ENCODE results near the gene CDH13. TPM values are rescaled to one million over a fixed set of nuclear protein-coding genes. Genes with fewer than 3 reads are reported as not detected.

The CDH13 gene
- total RNA-seq, 2 donors from 2014 or later = not detected

DNA sequence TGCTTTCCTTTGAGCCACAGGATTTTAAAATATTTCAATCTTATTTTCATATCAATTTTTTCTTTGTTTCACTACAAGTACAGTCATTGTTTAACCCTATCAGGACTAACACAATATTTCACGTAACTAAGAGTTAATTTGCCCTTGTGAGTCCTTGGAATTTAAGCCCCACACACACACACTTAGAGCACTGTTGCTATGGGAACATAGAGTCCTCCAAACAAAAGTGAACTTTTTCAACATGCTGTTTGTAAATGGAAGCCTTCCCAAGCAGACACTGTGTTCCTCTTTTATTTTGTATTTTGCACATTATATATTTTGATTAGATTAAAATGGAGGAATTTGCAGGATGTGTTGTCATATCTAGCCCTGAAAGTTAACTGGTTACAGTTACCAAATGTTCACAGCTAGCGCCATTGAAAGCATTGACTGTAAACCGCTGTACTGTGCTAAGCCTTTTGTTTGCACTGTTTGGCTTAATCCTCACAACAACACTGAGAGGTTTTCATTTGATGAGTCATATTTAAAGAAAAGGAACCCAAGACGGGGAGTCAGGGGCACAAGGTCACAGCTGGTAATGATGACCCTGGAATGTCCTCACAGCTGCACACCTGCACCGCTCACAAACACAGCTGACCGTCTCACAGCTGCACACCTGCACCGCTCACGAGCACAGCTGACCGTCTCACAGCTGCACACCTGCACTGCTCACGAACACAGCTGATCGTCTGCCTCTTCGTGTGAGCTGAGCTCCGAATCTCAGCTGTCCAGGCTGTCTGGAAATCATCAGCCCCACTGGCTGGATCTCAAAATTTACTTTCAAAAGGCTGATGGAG lies 1187.3 kb downstream of the CDH13 start:
- Mint-ChIP-seq H3K4me3 (no peak overlapping the region), H3K4me1 (ENCODE audit: low read depth) (peaks cover 27% of the 10 kb centered on the region), H3K9me3 (no peaks in the 10 kb centered on the region), H3K36me3 (ENCODE audit: insufficient read depth in 2 of 2) (peaks cover 0 to 1% of the 10 kb centered on the region in 2 donors), H3K27me3 (ENCODE audit: low read depth) (no peaks in the 10 kb centered on the region), H3K27ac (no peak overlapping the region)
- DNase-seq (no peak), ATAC-seq (replicated peaks in 1 of 2) (no peak)

GRCh38 chr16:83814659-83814985 lies 1187.9 kb downstream of the CDH13 start:
- Mint-ChIP-seq H3K4me3 (no peak overlapping the region), H3K27ac (no peak overlapping the region), H3K27me3 (ENCODE audit: low read depth) (no peaks in the 10 kb centered on the region), H3K36me3 (ENCODE audit: insufficient read depth in 2 of 2) (no peaks in the 10 kb centered on the region), H3K4me1 (ENCODE audit: low read depth) (peaks cover 21% of the 10 kb centered on the region), H3K9me3 (no peaks in the 10 kb centered on the region)
- DNase-seq (no peak), ATAC-seq (replicated peaks in 1 of 2) (no peak)

- Mint-ChIP-seq H3K9me3 (no peaks in the 10 kb centered on the region), H3K4me1 (ENCODE audit: low read depth) (no peaks in the 10 kb centered on the region), H3K4me3 (no peak overlapping the region), H3K27me3 (ENCODE audit: low read depth) (no peaks in the 10 kb centered on the region), H3K36me3 (ENCODE audit: insufficient read depth in 2 of 2) (no peaks in the 10 kb centered on the region), H3K27ac (no peak overlapping the region)
- no peak for ATAC-seq (replicated peaks in 1 of 2)
- no peak for DNase-seq
Measured at GRCh38 chr16:83817022-83817421, 1190.3 kb downstream of the CDH13 start.

DNA sequence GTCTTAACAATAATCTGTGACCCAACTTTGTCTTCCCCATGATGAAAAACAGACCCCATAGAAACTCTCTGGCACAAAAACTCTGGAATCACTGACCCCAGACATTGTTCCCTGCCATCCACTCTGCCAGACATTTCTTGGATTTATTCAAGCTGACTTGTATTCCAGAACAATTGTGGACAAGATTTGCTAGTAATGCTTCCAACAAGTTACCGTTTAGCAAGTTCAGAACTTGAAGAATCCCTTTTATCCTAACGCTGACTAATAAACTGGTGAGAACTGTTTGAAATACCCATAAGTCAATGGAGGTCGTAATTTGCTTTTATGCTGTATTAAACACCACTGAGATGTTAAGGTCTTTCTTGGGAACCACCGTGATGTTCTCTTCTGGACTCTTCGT lies 1191.5 kb downstream of the CDH13 start:
- ATAC-seq (replicated peaks in 1 of 2) = no peak
- Mint-ChIP-seq H3K27me3 (ENCODE audit: low read depth) (no peaks in the 10 kb centered on the region), H3K4me1 (ENCODE audit: low read depth) (no peaks in the 10 kb centered on the region), H3K36me3 (ENCODE audit: insufficient read depth in 2 of 2) (no peaks in the 10 kb centered on the region), H3K4me3 (no peak overlapping the region), H3K9me3 (no peaks in the 10 kb centered on the region), H3K27ac (no peak overlapping the region)
- DNase-seq = no peak

GRCh38 chr16:83819361-83819760 lies 1192.6 kb downstream of the CDH13 start:
- no peaks in the 10 kb centered on the region for H3K36me3 Mint-ChIP-seq (ENCODE audit: insufficient read depth in 2 of 2)
- H3K4me3 Mint-ChIP-seq = no peak overlapping the region
- H3K27me3 Mint-ChIP-seq (ENCODE audit: low read depth) = no peaks in the 10 kb centered on the region
- no peak overlapping the region for H3K27ac Mint-ChIP-seq
- H3K9me3 Mint-ChIP-seq = no peaks in the 10 kb centered on the region
- ATAC-seq (replicated peaks in 1 of 2) = no peak
- no peaks in the 10 kb centered on the region for H3K4me1 Mint-ChIP-seq (ENCODE audit: low read depth)
- no peak for DNase-seq

DNA sequence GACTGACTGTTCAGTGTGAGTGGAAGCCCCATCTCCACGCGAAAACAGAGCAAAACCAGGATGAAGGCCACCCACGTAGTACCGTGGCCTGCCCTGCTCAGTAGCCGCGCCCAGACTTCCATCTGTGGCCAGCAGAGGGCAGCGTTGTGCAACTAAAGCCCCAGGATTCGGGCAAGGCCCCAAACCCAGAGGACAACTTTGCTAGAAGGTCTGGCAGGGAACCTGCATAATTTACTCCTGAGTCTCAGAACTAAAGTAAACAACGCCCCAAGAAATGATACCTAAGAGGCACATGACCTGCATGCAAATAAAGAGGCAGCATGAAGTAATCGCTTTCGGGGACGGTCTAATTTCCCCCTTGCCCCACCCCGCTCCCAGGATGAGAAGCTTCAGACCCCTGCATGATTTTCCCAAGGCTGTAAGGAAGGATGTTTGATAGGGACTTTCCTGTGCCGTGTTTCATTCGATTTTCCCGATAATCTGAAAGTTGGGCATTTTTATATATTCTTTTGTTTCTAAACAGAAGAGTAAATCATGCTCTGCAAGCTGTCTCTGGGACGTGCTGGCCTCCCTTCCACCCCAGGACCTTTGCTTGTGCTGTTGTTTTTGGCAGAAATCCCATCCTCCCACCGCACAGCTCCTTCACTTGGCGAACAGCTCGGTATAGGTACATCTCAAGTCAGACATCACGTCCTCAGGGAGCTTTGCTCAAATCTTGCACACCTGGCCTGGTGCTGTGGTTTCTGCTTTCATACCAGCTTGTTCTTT lies 1199.6 kb downstream of the CDH13 start:
- no peaks in the 10 kb centered on the region for H3K9me3 Mint-ChIP-seq
- DNase-seq (peak; percentile 80 to 85), ATAC-seq (replicated peaks in 1 of 2) (peak; percentile 92)
- no peak overlapping the region for H3K4me3 Mint-ChIP-seq
- H3K36me3 Mint-ChIP-seq (ENCODE audit: insufficient read depth in 2 of 2) = no peaks in the 10 kb centered on the region
- no peaks in the 10 kb centered on the region for H3K4me1 Mint-ChIP-seq (ENCODE audit: low read depth)
- no peaks in the 10 kb centered on the region for H3K27me3 Mint-ChIP-seq (ENCODE audit: low read depth)
- no peak overlapping the region for H3K27ac Mint-ChIP-seq

DNA sequence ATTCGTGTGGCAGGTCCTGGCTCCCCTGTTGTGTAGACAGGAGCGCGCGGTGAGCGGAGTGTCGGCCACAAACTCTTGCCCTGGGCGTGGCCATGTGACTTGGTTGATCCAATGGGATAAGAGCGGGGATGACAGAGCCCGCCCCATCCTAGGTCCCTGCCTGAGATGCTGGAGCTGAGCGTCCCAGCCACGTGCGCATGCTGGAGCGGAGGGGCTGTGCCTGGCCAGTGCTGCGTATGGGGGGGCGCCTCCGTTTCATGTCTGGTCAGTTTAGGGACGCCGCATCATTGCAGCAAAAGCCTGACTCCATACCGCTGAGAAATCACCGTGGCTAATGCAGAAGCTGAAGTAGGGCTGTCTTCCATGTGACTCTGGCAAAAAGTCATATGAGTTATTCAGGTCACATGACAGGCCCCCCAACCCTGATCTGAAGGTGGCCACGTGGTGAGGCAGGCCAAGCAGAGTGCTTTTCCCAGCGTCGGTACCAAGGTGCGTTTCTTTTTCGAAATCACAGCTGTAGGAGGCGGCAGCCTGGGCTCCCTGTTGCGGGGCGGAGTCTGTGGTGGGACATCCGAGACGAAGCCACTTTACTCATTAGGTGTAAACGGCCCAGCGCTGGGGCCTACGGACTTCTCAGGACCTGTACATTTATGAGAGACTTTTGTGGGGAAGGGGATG lies 1203.5 kb downstream of the CDH13 start:
- no peaks in the 10 kb centered on the region for H3K9me3 Mint-ChIP-seq
- no peaks in the 10 kb centered on the region for H3K27me3 Mint-ChIP-seq (ENCODE audit: low read depth)
- no peak for DNase-seq
- no peak overlapping the region for H3K4me3 Mint-ChIP-seq
- no peaks in the 10 kb centered on the region for H3K36me3 Mint-ChIP-seq (ENCODE audit: insufficient read depth in 2 of 2)
- no peak overlapping the region for H3K27ac Mint-ChIP-seq
- H3K4me1 Mint-ChIP-seq (ENCODE audit: low read depth) = peaks cover 1% of the 10 kb centered on the region
- ATAC-seq (replicated peaks in 1 of 2) = no peak

- no peaks in the 10 kb centered on the region for H3K27me3 Mint-ChIP-seq (ENCODE audit: low read depth)
- DNase-seq = no peak
- no peak for ATAC-seq (replicated peaks in 1 of 2)
- H3K4me1 Mint-ChIP-seq (ENCODE audit: low read depth) = peaks cover 8% of the 10 kb centered on the region
- H3K9me3 Mint-ChIP-seq = no peaks in the 10 kb centered on the region
- H3K27ac Mint-ChIP-seq = no peak overlapping the region
- H3K36me3 Mint-ChIP-seq (ENCODE audit: insufficient read depth in 2 of 2) = no peaks in the 10 kb centered on the region
- no peak overlapping the region for H3K4me3 Mint-ChIP-seq
Measured at GRCh38 chr16:83830769-83831455, 1204.1 kb downstream of the CDH13 start.

- H3K4me1 Mint-ChIP-seq (ENCODE audit: low read depth) = peaks cover 13% of the 10 kb centered on the region
- no peak overlapping the region for H3K4me3 Mint-ChIP-seq
- no peaks in the 10 kb centered on the region for H3K27me3 Mint-ChIP-seq (ENCODE audit: low read depth)
- H3K27ac Mint-ChIP-seq = no peak overlapping the region
- DNase-seq = no peak
- H3K9me3 Mint-ChIP-seq = no peaks in the 10 kb centered on the region
- no peaks in the 10 kb centered on the region for H3K36me3 Mint-ChIP-seq (ENCODE audit: insufficient read depth in 2 of 2)
- ATAC-seq (replicated peaks in 1 of 2) = no peak
Measured at GRCh38 chr16:83831456-83831987, 1204.8 kb downstream of the CDH13 start.

DNA sequence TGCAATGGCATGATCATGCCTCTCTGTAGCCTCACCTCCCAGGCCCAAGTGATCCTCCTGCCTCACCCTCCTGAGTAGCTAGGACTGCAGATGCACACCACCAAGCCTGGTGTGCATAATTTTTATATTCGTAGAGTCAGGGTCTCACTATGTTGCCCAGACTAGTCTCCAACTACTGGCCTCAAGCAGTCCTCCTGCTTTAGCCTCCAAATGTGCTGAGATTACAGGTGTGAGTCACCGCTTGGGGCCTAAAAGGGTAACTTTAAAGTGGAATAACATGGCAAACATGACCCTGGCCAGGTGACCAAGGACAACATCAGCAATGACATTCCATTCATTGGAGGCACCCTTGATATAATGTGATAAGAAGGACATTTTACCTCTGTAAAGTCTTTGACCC lies 1207.2 kb downstream of the CDH13 start:
- DNase-seq = no peak
- no peak overlapping the region for H3K4me3 Mint-ChIP-seq
- H3K27me3 Mint-ChIP-seq (ENCODE audit: low read depth) = peaks cover 15% of the 10 kb centered on the region
- ATAC-seq (replicated peaks in 1 of 2) = no peak
- H3K27ac Mint-ChIP-seq = no peak overlapping the region
- H3K9me3 Mint-ChIP-seq = no peaks in the 10 kb centered on the region
- no peaks in the 10 kb centered on the region for H3K36me3 Mint-ChIP-seq (ENCODE audit: insufficient read depth in 2 of 2)
- H3K4me1 Mint-ChIP-seq (ENCODE audit: low read depth) = peaks cover 13% of the 10 kb centered on the region

DNA sequence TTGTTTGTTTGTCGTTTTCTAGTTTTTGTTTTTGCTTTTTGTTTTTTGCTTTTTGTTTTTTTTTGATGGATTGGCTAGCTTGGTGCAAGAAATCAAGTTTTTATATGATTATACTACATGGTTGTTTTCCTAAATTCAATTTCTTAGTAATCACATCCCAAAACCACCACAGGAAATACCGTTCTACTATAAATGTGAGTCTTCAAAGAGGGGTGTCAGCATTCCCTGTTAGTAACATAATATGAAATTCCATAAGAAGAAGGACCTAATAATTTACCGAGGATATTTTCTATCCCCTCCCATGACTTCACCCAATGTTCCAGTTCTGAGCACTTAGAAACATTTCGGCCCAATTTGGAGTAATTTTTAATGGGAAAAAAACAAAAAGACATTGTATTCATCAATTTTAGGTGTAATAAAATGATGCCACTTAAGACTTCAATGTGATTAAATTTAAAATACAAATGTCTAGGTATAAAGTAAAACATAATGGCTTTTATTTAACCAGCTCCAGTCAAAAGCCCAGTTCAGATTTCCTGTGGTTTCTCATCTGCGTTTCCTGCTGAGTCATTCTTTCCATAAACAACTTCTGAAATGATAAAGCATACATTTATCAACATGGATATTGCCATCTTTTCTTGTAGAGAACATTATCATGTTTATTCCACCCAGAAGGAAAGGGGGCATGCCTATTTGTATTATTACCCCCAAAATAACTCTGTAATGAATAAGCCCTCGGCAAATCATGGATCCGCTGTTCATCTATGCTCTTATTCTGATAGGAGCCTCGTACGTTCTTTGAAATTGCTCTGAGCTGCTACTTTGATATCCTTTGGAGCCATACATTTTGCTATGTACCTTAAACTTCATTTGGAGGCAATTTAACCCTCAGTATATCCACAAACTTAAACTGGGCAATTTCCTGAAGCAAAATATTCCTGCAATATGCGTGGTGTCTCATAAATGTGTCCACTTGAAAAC lies 1209.1 kb downstream of the CDH13 start:
- H3K27ac Mint-ChIP-seq = peak overlapping the region; percentile 87
- no peak for DNase-seq
- H3K4me3 Mint-ChIP-seq = no peak overlapping the region
- H3K36me3 Mint-ChIP-seq (ENCODE audit: insufficient read depth in 2 of 2) = no peaks in the 10 kb centered on the region
- H3K4me1 Mint-ChIP-seq (ENCODE audit: low read depth) = peaks cover 13% of the 10 kb centered on the region
- peaks cover 15% of the 10 kb centered on the region for H3K27me3 Mint-ChIP-seq (ENCODE audit: low read depth)
- no peaks in the 10 kb centered on the region for H3K9me3 Mint-ChIP-seq
- ATAC-seq (replicated peaks in 1 of 2) = peak in 1 of 2 donors; percentile 32

DNA sequence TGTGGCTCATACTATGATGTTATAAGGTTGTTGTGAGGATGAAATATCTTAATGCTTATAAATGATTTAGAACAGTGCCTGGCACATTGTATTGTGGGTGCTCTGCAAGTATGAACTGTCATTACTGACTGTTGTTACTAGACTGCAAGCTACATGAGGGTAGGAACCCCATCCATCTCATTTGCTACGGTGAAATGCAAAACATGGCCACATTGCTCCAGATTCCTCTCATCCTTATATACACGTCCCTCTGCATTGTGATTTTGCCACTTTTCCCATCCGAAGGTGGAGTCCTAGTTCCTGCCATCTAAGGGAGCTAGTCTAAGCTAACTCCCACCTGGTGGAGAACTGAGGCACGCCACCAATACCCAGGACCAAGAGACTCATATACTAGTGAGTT lies 1210.8 kb downstream of the CDH13 start:
- H3K9me3 Mint-ChIP-seq = no peaks in the 10 kb centered on the region
- no peak overlapping the region for H3K27ac Mint-ChIP-seq
- ATAC-seq (replicated peaks in 1 of 2) (no peak), DNase-seq (no peak)
- H3K4me1 Mint-ChIP-seq (ENCODE audit: low read depth) = peaks cover 13% of the 10 kb centered on the region
- no peaks in the 10 kb centered on the region for H3K36me3 Mint-ChIP-seq (ENCODE audit: insufficient read depth in 2 of 2)
- H3K27me3 Mint-ChIP-seq (ENCODE audit: low read depth) = peaks cover 15% of the 10 kb centered on the region
- H3K4me3 Mint-ChIP-seq = no peak overlapping the region

Measured in activated T-cell treated with anti-CD3 and anti-CD28 coated beads, Interleukin-2, amount 50 U/mL, for 72 hours (primary cell).